GM12865 (cell line): ENCODE data around the gene ROCK1.
A peak's percentile ranks its signal among the peaks of the same experiment; 100 is the strongest.
"Not testable (repeated sequence)": the region's sequence is repeated elsewhere in the genome, so short reads cannot be mapped to it uniquely, and the experiment has no call there.

Source experiments
- DNase-seq: peaks from one replicate; pipeline ENCODE4 v3.0.0; 2010; ENCODE audit warnings: low read depth
- H3K4me3 ChIP-seq: 2 replicates; pipeline ENCODE4 v1.5.1; 2011; ENCODE audit warnings: mild to moderate bottlenecking, low read depth, low read length, control low read depth
- CTCF ChIP-seq: IDR thresholded peaks from 2 replicates; pipeline ENCODE4 v1.5.1; 2011; ENCODE audit warnings: low read length, control low read depth, low read depth, inconsistent platforms; ENCODE audit not compliant: insufficient read depth; ENCODE audit errors: missing control alignments

ROCK1 gene

GRCh38 chr18:20996418-20996817 lies 115.2 kb downstream of the ROCK1 start:
- no peak for DNase-seq
- no peak for TF ChIP-seq CTCF

GRCh38 chr18:20988726-20989125 lies 122.9 kb downstream of the ROCK1 start:
- DNase-seq, result no peak
- TF ChIP-seq CTCF, result no peak
- H3K4me3 ChIP-seq, result no peak overlapping the region

More at GRCh38 chr18:20996418-20996817, 115.2 kb downstream of the ROCK1 start:
- H3K4me3 ChIP-seq, result no peak overlapping the region

GRCh38 chr18:20975077-20975476 lies 136.5 kb downstream of the ROCK1 start:
- no peak for TF ChIP-seq CTCF
- no peak overlapping the region for H3K4me3 ChIP-seq
- DNase-seq, result no peak

- no peak overlapping the region for H3K4me3 ChIP-seq
- peak; percentile 35 for DNase-seq
- TF ChIP-seq CTCF, result peak; percentile 44
Measured at GRCh38 chr18:20971886-20972267, 139.7 kb downstream of the ROCK1 start.

GRCh38 chr18:20966795-20967194 lies 144.8 kb downstream of the ROCK1 start:
- TF ChIP-seq CTCF, result no peak
- H3K4me3 ChIP-seq, result no peak overlapping the region
- no peak for DNase-seq

- TF ChIP-seq CTCF, result no peak
- no peak overlapping the region for H3K4me3 ChIP-seq
- DNase-seq, result no peak
Measured at GRCh38 chr18:20963027-20963426, 148.6 kb downstream of the ROCK1 start.

- TF ChIP-seq CTCF, result no peak
- DNase-seq, result no peak
- no peak overlapping the region for H3K4me3 ChIP-seq
Measured at GRCh38 chr18:20960735-20961134, 150.9 kb downstream of the ROCK1 start.

- not testable (repeated sequence) for DNase-seq, H3K4me3 ChIP-seq
Measured at GRCh38 chr18:20950827-20951226, 160.8 kb downstream of the ROCK1 start.
